GM21381 (cell line): ENCODE results near the gene TRPM3.
"Not testable (repeated sequence)": the region's sequence is repeated elsewhere in the genome, so short reads cannot be mapped to it uniquely, and the experiment has no call there.

Source experiments
- ATAC-seq: cut with Tn5 transposase; IDR thresholded peaks from one replicate; pipeline ENCODE4 v1.9.1; 2021; ENCODE audit warnings: mild to moderate bottlenecking, moderate library complexity; ENCODE audit not compliant: unreplicated experiment

TRPM3 gene

DNA sequence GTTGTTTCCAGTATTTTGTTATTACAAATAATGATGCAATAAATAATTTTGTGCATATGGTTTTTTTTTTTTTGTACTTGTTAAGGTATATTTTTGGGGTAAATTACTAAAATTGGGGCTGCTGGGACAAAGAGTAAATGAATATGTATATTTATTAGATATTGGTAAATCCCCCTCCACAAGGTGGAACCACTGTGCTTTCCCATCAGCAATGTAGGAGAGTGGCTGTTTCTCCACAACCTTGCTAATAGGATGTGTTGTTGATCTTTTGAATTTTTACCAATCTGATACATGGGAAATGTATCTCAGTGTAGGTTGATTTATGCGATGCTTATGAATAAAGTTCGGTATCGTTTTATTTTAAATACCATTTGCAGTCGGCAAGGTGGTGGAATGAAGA lies 118.1 kb downstream of the TRPM3 start:
- no peak for ATAC-seq

DNA sequence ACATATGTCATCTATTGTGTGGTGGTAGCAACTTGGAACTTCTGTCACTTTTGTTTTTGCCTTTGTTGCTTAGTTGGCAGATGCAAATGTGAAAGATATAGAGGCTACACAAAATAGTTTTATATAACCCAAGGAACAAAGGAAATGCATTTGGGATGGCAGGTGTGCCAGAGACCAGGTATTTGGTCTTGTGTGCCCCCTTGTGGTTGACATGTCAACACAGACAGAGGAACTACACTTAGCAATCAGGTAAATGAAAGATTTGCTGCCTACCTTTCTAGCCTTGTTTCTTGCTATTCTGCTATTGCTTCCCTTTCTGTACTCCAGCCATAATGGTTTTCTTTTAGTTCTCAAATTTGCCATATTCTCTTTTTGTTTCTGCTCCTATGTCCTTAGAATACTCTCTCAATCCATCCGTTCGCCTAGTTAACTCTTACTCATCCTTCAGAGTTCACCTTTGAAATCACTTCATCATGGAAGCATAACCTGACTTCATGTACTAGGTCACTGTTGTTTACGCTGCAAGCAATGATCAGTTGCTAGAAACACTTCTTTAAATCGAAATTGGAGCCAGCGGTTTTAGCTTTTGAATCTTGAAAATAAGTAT lies 119.5 kb downstream of the TRPM3 start:
- peak; percentile 66 for ATAC-seq

DNA sequence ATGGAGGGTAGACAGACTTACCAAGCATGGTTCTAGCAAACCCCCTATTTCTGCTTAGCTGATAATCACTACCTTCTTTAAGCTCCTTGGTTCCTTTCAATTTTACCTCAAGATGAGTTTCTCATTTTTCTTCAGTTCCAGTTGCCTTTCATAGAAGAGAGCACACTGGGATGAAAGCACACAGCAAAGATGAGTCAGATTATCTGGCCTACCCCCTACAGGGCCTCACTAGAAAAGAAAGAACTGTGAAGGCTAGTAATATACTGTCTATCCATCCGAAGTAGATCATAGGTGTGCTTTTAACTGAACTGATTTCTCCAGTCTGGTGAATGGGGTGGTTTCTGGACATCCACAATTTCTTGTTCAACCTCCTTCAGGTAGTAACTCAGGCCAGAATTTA lies 122.5 kb downstream of the TRPM3 start:
- no peak for ATAC-seq

DNA sequence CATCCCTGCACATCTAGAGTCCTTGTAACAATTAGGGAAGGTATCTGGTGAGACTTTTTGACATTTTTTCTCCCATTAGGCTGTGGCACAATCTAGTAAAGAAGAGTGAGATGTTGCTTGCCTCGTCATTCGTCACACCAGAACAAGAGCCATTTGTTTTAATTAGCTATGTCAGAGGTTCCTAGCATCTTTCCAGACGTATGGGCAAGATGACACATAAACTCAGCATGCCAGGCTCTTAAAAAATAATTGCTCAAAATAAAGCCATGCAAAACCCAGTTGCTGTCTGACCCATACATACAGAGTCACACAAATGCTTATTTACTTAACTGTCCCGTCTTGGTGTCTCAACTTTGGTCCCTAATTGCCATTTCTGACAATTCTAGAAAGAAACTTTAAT lies 125.9 kb downstream of the TRPM3 start:
- ATAC-seq: no peak

DNA sequence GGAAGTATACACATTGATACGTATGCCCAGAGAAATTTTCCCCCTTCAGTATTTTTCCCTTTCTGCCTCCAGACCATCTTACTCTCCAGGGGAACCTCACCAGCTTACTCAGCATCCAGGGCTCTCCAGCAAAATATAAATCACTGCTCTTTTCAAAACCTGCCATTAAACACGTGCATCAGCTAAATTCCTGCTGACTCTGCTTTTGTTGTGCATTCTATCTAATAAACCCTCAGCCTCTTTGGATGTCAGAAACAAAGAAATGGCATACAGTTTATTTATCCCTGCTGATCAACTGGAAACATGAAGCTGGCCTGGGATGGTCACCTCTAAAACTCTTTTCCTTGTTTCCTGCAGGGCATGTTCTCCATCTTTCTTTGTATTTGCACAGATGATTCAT lies 126.8 kb downstream of the TRPM3 start:
- no peak for ATAC-seq

DNA sequence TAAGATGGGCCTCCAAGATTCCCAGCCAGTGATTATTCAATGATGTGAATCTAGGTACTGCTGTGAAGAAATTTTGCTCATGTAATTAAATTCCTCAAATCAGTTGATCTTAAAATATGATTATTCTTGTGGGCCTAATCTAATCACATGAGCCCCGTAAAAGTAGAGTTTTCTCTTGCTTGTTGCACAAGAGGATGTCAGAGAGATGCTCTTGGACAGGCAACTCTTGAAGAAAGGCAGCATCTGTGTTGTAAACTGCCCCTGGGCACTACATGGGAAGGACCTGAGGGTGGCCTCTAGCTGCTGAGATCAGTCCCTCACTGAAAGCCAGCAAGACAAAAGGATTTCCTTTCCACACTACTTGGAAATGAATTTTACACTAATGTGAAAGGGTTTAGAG lies 132.9 kb downstream of the TRPM3 start:
- no peak for ATAC-seq

DNA sequence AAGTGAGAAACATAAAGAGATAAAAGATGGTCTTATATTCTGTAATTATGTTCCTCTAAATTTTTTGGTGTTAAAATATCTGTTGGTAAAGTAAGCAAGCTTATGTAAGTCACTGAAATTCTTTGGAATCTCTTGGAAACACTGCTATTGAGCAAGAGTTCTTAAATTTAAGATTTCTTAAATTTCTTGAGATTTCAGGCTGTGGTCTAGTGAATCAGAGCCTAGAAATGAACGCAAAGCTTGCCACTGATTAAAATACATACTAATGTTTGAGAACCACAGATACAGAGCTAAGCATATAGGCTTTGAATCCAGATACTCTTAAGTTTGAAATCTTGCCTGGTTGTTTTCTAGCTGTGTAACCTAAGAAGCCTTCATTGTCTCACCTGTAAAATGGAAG lies 133.4 kb downstream of the TRPM3 start:
- no peak for ATAC-seq

DNA sequence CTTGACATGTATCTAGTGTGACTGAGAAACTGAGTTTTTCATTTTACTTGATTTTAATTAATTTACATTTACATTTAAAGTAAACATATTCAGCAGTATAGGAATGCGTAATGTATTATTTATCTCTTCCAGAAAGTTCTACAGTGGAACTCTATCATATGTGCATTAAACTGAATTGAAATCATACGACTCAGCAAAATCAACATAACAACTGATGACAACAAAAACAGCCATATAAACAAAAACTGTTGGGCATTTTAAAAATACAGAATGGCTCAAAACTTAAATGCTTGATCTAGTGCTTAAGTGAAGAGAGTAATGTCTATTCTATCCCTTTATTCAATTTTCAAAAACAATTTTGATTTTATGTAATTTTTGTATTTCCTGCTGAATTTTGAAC lies 134.4 kb downstream of the TRPM3 start:
- no peak for ATAC-seq

DNA sequence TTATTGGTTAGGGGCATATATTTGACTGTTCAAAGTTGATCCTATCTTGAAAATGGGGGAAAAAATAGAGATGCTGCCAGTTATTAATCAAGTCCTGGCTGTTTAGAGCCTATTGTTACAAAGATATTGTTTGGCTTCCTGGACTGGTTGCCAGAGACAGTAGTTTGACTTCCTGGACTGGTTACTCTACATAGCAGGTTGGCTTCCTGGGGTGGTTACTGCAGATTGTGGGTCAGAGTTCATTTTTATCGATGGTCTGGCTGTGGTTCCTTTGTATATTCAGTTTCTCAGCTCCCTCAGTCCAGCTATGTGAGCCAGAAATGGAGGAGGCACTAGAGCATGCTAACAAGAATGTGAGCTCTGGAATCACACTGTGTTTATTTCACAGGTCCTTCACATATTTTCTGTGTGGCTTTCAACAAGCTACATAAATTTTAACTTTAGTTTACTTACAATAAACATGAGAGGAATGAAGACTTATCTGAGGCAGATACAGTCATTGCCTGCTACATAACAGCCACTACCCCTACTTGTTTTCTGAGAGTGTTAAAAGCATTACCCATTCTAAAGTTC lies 137.6 kb downstream of the TRPM3 start:
- ATAC-seq: no peak

DNA sequence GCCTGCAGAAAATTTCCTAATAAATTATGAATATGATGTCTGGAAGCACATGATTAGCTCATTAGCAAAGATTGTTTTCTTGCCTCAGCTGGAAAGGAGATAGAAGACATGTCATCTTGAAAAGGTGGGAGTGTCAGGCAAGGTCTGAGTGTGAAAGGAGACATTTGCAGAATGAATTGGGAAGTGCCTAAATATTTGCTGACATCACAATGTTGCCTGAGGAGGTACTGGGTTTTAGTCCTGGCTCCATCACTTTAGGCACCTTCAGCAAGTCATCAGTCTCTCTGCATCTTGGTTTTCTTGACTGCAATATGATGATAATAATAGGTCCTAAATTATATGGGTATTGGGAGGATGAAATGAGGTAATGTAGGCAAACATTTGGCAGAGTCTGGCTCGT lies 140.1 kb downstream of the TRPM3 start:
- ATAC-seq: no peak

DNA sequence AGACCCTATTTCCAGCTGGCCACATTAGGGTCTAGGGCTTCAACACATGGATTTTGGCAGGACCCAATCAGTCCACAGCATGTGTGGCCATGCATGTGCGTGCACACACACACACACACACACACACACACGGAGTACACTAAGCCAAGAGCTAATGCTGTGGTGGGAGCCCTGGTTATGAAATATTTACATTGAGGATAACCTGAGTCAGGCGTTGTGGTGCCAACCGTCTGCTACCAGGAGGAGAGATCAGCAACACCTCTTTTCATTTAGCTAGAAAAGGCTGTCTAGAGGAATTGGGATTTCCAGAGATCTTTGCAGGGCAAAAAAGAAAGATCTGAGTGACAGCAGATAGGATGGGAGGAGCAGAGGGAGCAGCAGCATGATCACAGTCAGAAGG lies 141.5 kb downstream of the TRPM3 start:
- ATAC-seq: no peak

DNA sequence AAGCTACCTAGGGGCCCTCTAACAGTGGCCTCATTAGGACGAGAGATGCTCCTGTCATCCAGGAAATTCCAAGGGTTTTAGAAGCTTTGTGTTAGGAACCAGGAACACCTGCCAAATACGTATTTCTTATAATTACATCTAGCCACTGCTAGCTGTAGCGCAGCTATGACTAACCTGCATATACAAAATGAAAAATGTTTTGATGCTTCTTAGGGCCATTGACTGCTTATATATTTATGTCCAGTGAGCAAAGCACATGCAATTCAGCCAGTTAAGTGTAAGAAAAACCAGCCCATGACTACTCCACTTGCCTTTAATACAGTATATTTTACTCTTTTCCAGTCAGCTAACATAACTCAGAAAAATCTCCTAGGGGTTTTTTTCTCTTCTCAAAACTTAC lies 143.3 kb downstream of the TRPM3 start:
- no peak for ATAC-seq

DNA sequence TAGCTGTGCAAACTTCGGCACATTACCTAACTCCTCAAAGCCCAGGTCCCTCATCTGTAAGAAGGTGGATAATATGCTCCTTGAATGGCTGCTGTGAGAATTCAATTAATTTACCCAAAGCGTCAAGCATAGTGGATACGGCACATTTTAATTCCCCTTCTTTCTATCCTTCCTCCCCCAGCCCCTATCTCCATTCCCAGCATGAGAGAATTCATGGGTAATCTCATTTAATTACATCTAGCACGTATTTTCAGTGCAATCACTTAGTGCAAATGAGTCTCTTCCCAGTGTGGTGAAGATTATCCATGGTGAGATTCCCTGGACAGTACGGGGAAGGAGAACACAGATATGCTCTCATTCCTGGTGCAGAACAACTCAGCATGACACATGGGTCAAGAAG lies 145.6 kb downstream of the TRPM3 start:
- no peak for ATAC-seq

DNA sequence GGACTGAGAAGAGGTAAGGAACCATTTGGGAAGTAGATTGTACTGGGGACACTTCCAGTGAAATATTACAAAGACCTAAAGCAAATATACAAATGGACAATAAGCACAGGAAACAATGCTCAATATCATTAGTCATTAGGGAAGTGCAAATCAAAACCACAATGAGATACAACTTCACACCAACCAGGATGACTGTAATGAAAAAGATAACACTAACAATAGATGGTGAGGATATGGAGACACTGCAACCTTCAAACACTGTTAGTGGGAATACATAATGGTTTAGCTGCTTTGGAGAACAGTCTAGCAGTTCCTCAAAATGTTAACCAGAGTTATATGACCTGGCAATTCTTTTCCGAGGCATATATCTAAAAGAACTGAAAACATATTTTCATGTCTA lies 149.7 kb downstream of the TRPM3 start:
- ATAC-seq: no peak

DNA sequence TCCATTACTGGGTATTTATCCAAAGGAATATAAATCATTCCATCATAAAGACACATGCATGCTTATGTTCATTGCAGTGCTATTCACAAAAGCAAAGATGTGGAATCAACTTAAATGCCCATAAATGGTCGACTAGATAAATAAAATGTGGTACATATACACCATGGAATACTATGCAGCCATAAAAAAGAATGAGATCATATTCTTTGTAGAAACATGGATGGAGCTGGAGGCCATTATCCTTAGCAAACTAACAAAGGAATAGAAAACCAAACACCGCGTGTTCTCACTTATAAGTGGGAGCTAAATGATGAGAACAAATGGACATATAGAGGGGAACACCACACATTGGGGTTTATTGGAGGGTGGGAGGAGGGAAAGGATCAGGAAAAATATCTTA lies 155.0 kb downstream of the TRPM3 start:
- ATAC-seq: not testable (repeated sequence)

DNA sequence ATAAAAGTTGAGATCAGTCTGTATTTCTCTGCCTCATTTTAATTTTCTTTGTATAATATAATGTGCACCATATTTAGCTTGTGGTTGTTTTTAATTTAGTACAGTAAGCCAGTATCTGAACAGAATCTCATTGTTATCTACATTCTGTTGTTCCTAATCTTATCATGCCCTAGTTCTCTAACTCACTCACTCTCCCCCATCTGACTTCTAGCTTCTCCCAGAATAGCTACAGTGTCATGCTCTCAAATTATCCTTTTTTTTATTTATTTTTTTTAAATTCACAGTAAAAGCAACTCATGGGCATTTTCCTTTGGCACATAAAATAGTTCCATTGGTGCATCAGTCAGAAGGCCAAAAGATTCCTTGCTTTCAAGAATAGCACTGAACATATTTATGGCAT lies 156.6 kb downstream of the TRPM3 start:
- no peak for ATAC-seq

DNA sequence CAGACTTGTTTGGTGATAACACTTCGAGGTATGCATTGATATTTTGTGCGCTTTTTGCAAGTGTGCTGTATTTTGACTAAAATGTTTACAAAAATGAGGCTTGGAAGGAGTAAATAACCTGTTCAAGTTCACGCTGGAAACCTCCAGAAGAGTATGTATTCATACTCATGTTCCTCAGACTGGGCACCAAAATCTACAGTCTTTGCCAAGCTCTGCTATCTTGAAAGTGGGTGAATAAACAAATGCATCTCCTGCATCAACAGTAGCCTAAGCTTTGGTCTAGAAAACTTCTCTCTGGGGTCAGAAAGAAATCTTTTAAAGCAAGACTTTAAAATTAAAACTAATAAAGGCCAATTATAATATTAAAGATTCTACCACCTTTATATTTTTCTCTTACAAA lies 157.9 kb downstream of the TRPM3 start:
- ATAC-seq: no peak

DNA sequence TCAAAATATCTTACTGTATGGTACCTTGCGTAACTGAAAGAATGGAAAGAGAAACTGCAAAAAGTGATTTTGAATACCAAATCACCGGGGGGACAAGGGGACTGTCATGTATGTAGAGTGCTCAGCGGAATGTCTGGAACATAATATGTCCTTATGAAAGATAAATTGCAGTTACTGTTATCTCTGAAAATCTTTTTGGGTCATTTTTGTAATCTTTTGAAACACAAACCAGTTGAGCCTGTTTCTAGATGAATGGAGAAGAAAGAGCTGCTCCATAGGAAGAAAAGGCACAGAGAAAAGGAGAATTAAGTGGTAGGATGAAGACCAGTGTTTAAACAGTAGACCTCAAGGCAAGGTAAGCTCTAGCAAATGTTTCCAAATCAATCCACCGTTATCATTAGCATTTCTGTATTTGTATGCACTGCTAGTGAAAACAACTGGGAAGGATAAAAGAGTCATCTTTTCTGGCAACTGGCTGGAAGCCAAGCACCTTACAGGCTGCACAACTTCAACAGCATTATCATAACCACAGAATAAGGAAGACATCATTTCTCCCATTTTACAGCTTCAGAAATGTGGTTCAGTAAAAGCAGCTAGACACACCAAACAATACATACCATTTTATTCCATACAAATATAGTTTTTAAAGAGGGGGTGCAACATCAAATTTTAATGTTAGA lies 158.5 kb downstream of the TRPM3 start:
- no peak for ATAC-seq

DNA sequence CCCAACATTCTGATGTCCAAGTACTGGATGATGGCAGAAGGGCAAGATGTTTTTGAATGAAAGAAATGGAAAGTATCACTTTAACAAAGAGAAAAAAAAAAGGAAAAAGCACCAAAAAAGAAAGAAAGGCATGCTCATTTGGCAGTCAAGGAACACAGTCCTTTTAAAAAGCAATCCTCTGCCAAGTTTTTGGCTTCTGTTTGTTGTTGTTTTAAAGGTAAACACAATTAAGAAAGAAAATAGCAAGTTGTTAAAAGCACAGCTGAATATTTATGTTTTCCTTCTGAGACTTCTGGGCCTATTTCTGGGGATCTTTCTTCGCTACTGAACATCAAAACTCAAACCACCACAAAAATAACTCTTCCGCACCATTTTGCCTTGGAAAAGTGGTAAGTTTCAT lies 162.1 kb downstream of the TRPM3 start:
- no peak for ATAC-seq

DNA sequence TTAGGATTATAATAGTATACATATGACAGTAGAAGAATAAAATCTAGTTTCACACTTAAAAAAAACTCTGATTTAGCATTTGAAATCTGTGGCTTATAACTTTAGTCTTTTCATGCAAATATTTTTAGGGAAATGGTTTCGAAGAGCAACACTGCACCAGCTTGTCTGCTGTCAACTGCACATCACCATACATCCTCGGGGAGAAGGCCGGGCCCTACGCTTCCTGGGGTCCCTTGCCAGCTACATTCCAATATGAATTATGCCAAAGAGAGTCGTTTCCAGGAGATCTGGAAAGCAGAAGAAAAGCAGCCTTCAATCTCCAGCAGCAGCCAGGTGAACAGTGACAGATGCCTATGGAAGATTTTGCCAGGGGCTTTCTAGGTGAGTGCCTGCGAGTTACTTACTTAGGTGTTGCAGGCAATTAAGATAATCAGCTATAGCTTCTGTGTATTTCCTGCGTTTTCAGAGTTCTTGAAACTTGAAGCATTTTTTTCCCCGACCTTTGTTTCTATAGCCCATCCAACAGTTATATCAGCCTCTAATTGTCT lies 166.8 kb downstream of the TRPM3 start:
- no peak for ATAC-seq

DNA sequence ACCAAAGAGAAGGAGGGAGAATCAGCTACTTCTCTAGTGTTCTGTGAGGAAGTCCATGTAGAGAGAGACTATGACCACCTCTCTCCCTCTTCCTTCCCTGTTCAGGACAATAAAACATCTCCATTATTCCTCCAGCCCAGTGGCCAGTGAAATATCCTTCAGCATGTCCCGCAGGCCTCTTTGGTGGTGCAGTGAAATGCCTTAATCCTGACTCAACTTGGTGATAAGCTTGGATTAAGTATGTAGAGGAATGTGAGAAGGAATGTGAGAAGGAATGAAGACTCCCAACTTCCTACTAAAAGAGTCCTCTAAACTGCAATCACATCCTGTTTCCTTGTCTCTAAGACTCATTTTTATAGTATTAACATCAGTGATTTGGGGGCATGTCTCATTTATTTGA lies 167.3 kb downstream of the TRPM3 start:
- no peak for ATAC-seq
